HG03460 (cell line): Measurements from ENCODE around the gene TMIGD3.
"Not testable (repeated sequence)": the region's sequence is repeated elsewhere in the genome, so short reads cannot be mapped to it uniquely, and the experiment has no call there.

Experiments used
- ATAC-seq: cut with Tn5 transposase; IDR thresholded peaks from one replicate; pipeline ENCODE4 v1.9.1; 2021; ENCODE audit not compliant: unreplicated experiment

TMIGD3 gene

GRCh38 chr1:111503585-111504060 lies at the start of gene TMIGD3, which contains the start of gene ADORA3:
TSS of gene TMIGD3 (minus strand) at chr1:111503633. CDS start at chr1:111503354, 279 bp downstream.
TSS of gene ADORA3 (minus strand) at chr1:111503633. CDS start at chr1:111503354, 279 bp downstream.
- no peak for ATAC-seq

- no peak for ATAC-seq
Measured at GRCh38 chr1:111553196-111553595, 49.8 kb upstream of the TMIGD3 start.

GRCh38 chr1:111552587-111552986 lies 49.2 kb upstream of the TMIGD3 start:
- no peak for ATAC-seq

GRCh38 chr1:111551623-111552411 lies 48.4 kb upstream of the TMIGD3 start:
- no peak for ATAC-seq

- not testable (repeated sequence) for ATAC-seq
Measured at GRCh38 chr1:111547786-111548185, 44.4 kb upstream of the TMIGD3 start.

GRCh38 chr1:111542187-111542586 lies 38.8 kb upstream of the TMIGD3 start:
- ATAC-seq = no peak

GRCh38 chr1:111541721-111542120 lies 38.3 kb upstream of the TMIGD3 start:
- no peak for ATAC-seq

GRCh38 chr1:111540928-111541327 lies 37.5 kb upstream of the TMIGD3 start:
- no peak for ATAC-seq

GRCh38 chr1:111538343-111539025 lies 35.1 kb upstream of the TMIGD3 start:
- no peak for ATAC-seq

GRCh38 chr1:111535256-111536191 lies 32.1 kb upstream of the TMIGD3 start:
- ATAC-seq = no peak

- no peak for ATAC-seq
Measured at GRCh38 chr1:111520053-111520452, 16.6 kb upstream of the TMIGD3 start.

GRCh38 chr1:111517469-111518225 lies 14.2 kb upstream of the TMIGD3 start:
- no peak for ATAC-seq

- no peak for ATAC-seq
Measured at GRCh38 chr1:111516005-111516535, 12.6 kb upstream of the TMIGD3 start.

- ATAC-seq = no peak
Measured at GRCh38 chr1:111515291-111516004, 12.0 kb upstream of the TMIGD3 start.

- ATAC-seq = no peak
Measured at GRCh38 chr1:111513410-111514020, 10.1 kb upstream of the TMIGD3 start.

- ATAC-seq = no peak
Measured at GRCh38 chr1:111512931-111513330, 9.5 kb upstream of the TMIGD3 start.

GRCh38 chr1:111512132-111512889 lies 8.9 kb upstream of the TMIGD3 start:
- no peak for ATAC-seq

GRCh38 chr1:111511370-111511769 lies 7.9 kb upstream of the TMIGD3 start:
- no peak for ATAC-seq
